B cell (primary cell): ENCODE measurements around the gene CD244. TPM values are rescaled to one million over a fixed set of nuclear protein-coding genes. Genes with fewer than 3 reads are reported as not detected.
"Not testable (repeated sequence)": the region's sequence is repeated elsewhere in the genome, so short reads cannot be mapped to it uniquely, and the experiment has no call there.

ENCODE experiments used
- ATAC-seq: fragments of 200-7000 bp; cut with Tn5 transposase; one replicate; pipeline ENCODE4 v1.10.0; 2021; ENCODE audit warnings: low read depth, mild to moderate bottlenecking, moderate number of reproducible peaks, moderate library complexity
- CTCF ChIA-PET: fragments of 350-600 bp; sonication (Branson Sonifier 250); formaldehyde crosslinking; loops from one replicate; lab custom pipeline; 2021; ENCODE audit warnings: antibody characterized with exemption, inconsistent platforms; lab: Charles Lee
- POLR2A ChIA-PET: fragments of 350-600 bp; sonication (Branson Sonifier 250); formaldehyde crosslinking; loops from one replicate; lab custom pipeline; 2021; ENCODE audit warnings: antibody characterized with exemption; lab: Charles Lee
- DNase-seq: peaks from one replicate; pipeline ENCODE4 v3.0.0; 2013
- H2AFZ ChIP-seq: 2 replicates; pipeline ENCODE4 v1.6.1; 2012; ENCODE audit warnings: mild to moderate bottlenecking, low read depth, low read length; ENCODE audit not compliant: insufficient read depth, poor library complexity, severe bottlenecking
- H3K27ac ChIP-seq, 2 donors: 1 replicate in 1 of 2; 2 replicates in 1 of 2; pipeline ENCODE4 v1.5.1; 2012 to 2013; ENCODE audit warnings: low read length in 2 of 2, mild to moderate bottlenecking in 2 of 2, moderate library complexity in 1 of 2
- H3K27me3 ChIP-seq, 4 experiments: fragments of 200-600 bp in 1 of 4; sonication (generic) in 1 of 4; replicated peaks in 1 of 4; 1 replicate in 2 of 4; 2 replicates in 2 of 4; pipeline versions ENCODE4 v1.6.1 to v1.7.0; 2013 to 2016; ENCODE audit warnings: low read length in 3 of 4, mild to moderate bottlenecking in 2 of 4, mixed read lengths in 1 of 4, moderate library complexity in 1 of 4; ENCODE audit not compliant: insufficient read depth in 4 of 4, control insufficient read depth in 3 of 4; ENCODE audit errors: control extremely low read depth in 1 of 4
- H3K36me3 ChIP-seq, 2 experiments: replicated peaks in 1 of 2; 1 replicate in 1 of 2; 2 replicates in 1 of 2; pipeline versions ENCODE4 v1.6.1 to v1.7.1; 2013; ENCODE audit warnings: low read length in 1 of 2; ENCODE audit not compliant: insufficient read depth in 2 of 2, control insufficient read depth in 1 of 2; ENCODE audit errors: control extremely low read depth in 1 of 2, extremely low read depth in 1 of 2
- H3K4me1 ChIP-seq, 2 donors: fragments of 200-600 bp in 1 of 2; sonication (generic) in 1 of 2; 1 replicate in 1 of 2; 2 replicates in 1 of 2; pipeline versions ENCODE4 v1.5.1 to v1.6.1; 2013 to 2017; ENCODE audit warnings: low read length in 2 of 2; ENCODE audit not compliant: control insufficient read depth in 2 of 2, insufficient read depth in 2 of 2
- H3K4me2 ChIP-seq: replicated peaks from 2 replicates; pipeline ENCODE3; 2012; ENCODE audit warnings: mild to moderate bottlenecking, low read depth, low read length; ENCODE audit not compliant: poor library complexity, severe bottlenecking
- H3K4me3 ChIP-seq, 5 experiments: fragments of 200-600 bp in 1 of 5; sonication (generic) in 1 of 5; 1 replicate in 3 of 5; 2 replicates in 2 of 5; pipeline versions ENCODE4 v1.5.1 to v1.7.0; 2011 to 2016; ENCODE audit warnings: low read length in 4 of 5, mild to moderate bottlenecking in 4 of 5, low read depth in 2 of 5, control low read depth in 1 of 5, moderate library complexity in 1 of 5; ENCODE audit not compliant: insufficient read depth in 1 of 5; ENCODE audit errors: control extremely low read depth in 1 of 5, extremely low read depth in 1 of 5
- H3K79me2 ChIP-seq: fragments of 200-600 bp; sonication (generic); one replicate; pipeline ENCODE4 v1.6.0; 2016; ENCODE audit warnings: low read length; ENCODE audit not compliant: control insufficient read depth, insufficient read depth
- H3K9ac ChIP-seq: fragments of 200-600 bp; sonication (generic); 2 replicates; pipeline ENCODE4 v1.6.1; 2017; ENCODE audit warnings: mild to moderate bottlenecking, low read length, moderate library complexity
- H3K9me3 ChIP-seq, 3 donors: one replicate each; pipeline versions ENCODE4 v1.6.1 to v1.7.1; 2013; ENCODE audit warnings: low read length in 2 of 3; ENCODE audit not compliant: control insufficient read depth in 2 of 3, insufficient read depth in 1 of 3; ENCODE audit errors: control extremely low read depth in 1 of 3
- H4K20me1 ChIP-seq: 2 replicates; pipeline ENCODE4 v1.6.0; 2012; ENCODE audit warnings: mild to moderate bottlenecking, low read length; ENCODE audit not compliant: insufficient read depth, control insufficient read depth, poor library complexity, severe bottlenecking
- H3K27ac Mint-ChIP-seq: one replicate; pipeline ENCODE4 v1.8.0; 2021; ENCODE audit warnings: mixed read lengths
- H3K27me3 Mint-ChIP-seq: one replicate; pipeline ENCODE4 v1.8.0; 2021; ENCODE audit warnings: mixed read lengths
- H3K4me1 Mint-ChIP-seq: one replicate; pipeline ENCODE4 v1.8.0; 2021; ENCODE audit warnings: mixed read lengths
- H3K4me3 Mint-ChIP-seq: one replicate; pipeline ENCODE4 v1.8.0; 2021; ENCODE audit warnings: mixed read lengths
- H3K9me3 Mint-ChIP-seq: one replicate; pipeline ENCODE4 v1.8.0; 2022; ENCODE audit warnings: mixed read lengths; ENCODE audit not compliant: insufficient read depth
- EZH2 ChIP-seq: IDR thresholded peaks from 2 replicates; pipeline ENCODE4 v1.6.1; 2012; ENCODE audit warnings: borderline replicate concordance, low read depth, mild to moderate bottlenecking, moderate library complexity, low read length; ENCODE audit not compliant: insufficient read depth, poor library complexity, severe bottlenecking
- WGBS: methylation state at CpG from one replicate; pipeline ENCODE4 v1.1.5; 2013; ENCODE audit warnings: missing lambda C conversion rate; ENCODE audit not compliant: insufficient coverage; 5-methylcytosine and 5-hydroxymethylcytosine counted together
- intact Hi-C: fragments of 100-400 bp; cut with micrococcal nuclease; formaldehyde crosslinking; loops from one replicate; pipeline ENCODE4 v1.10.0; 2022
- polyA plus RNA-seq: library from polyadenylated mRNA; depleted of rRNA; stranded (reverse); fragments of >200 nt; gene quantifications from 2 replicates; pipeline ENCODE4 v1.2.3, GENCODE V29; 2012
- total RNA-seq, 2 donors: library from RNA; stranded (reverse); fragments of 120-200 nt in 1 of 2; gene quantifications; 1 replicate in 1 of 2; 2 replicates in 1 of 2; pipeline versions ENCODE4 v1.2.3 to v1.2.4, GENCODE V29; 2013 to 2022
- TF ChIP-seq, protein P1 (sequence below): fragments of 200-600 bp; IDR thresholded peaks from one replicate; pipeline ENCODE4 v1.8.0; 2022; ENCODE audit warnings: antibody characterized with exemption, mild to moderate bottlenecking

Gene CD244
- total and polyA plus RNA-seq, 2 donors (not counting 1 experiment from before 2014, with no cell fraction given), result 0.31 TPM; not detected in 1

DNA sequence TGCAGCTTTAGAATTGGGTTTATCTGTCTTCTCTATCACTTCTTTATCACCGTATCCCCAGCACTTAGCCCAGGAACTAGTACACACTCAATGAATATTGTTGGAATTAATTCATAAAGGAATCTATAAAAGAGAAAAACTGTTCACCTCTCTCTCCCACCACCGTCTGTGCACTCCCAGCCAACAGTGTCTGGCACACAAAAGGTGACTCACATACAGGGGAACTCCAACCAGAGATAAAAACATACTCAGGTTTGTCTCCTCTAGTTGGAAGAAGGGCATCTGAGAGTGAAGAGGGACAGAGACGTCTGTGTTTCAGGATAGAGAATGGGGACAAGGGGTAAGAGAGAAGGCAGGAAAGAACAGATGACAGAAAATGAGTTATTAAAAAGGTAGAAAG, 12.2 kb upstream of the CD244 start:
- Mint-ChIP-seq H3K27me3 (peaks cover 6% of the 10 kb centered on the region), H3K9me3 (no peaks in the 10 kb centered on the region), H3K27ac (no peak overlapping the region), H3K4me1 (peaks cover 10% of the 10 kb centered on the region), H3K4me3 (no peak overlapping the region)
- CTCF ChIA-PET, result interaction anchor here (1.6 kb wide), 1 partner anchor 38 kb away, joined by 5 read pairs; no protein-coding TSS in a partner anchor
- H3K79me2 ChIP-seq, result no peaks in the 10 kb centered on the region
- POLR2A ChIA-PET, result no interaction called here
- no peak for DNase-seq
- no peaks in the 10 kb centered on the region for H3K27me3 ChIP-seq
- ATAC-seq, result no peak
- H4K20me1 ChIP-seq, result no peaks in the 10 kb centered on the region
- intact Hi-C loops, result no loop called here
- H3K27ac ChIP-seq, result no peak overlapping the region
- H3K4me3 ChIP-seq, result no peak overlapping the region
- no peak overlapping the region for H2AFZ ChIP-seq
- no peaks in the 10 kb centered on the region for H3K36me3 ChIP-seq
- no peak overlapping the region for H3K4me2 ChIP-seq
- no peak overlapping the region for H3K9ac ChIP-seq
- no peaks in the 10 kb centered on the region for H3K9me3 ChIP-seq
- H3K4me1 ChIP-seq, result no peaks in the 10 kb centered on the region
- TF ChIP-seq, protein P1, sequence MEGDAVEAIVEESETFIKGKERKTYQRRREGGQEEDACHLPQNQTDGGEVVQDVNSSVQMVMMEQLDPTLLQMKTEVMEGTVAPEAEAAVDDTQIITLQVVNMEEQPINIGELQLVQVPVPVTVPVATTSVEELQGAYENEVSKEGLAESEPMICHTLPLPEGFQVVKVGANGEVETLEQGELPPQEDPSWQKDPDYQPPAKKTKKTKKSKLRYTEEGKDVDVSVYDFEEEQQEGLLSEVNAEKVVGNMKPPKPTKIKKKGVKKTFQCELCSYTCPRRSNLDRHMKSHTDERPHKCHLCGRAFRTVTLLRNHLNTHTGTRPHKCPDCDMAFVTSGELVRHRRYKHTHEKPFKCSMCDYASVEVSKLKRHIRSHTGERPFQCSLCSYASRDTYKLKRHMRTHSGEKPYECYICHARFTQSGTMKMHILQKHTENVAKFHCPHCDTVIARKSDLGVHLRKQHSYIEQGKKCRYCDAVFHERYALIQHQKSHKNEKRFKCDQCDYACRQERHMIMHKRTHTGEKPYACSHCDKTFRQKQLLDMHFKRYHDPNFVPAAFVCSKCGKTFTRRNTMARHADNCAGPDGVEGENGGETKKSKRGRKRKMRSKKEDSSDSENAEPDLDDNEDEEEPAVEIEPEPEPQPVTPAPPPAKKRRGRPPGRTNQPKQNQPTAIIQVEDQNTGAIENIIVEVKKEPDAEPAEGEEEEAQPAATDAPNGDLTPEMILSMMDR, result no peak
- TF ChIP-seq EZH2, result no peak
- WGBS, result no CpG with 5 or more reads among the region's 3 CpGs

DNA sequence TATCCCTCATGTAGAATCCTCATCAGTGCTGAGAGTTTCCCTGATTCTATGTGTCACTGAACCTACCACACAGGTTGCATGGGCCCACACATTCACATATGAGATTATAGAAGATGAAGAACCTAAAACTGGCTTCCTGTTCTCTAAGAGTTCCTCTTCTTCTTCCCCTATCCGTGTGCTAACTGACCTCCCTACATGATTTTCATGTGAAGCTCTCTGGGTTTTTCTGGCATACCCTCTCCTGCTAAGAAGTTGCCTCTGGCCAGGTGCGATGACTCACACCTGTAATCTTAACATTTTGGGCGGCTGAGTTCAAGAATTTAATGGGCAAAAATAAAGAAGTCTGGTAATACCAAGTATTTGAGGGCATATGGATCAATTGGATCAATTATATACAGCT, 5.5 kb upstream of the CD244 start:
- TF ChIP-seq EZH2, result no peak
- TF ChIP-seq, protein P1, result no peak

DNA sequence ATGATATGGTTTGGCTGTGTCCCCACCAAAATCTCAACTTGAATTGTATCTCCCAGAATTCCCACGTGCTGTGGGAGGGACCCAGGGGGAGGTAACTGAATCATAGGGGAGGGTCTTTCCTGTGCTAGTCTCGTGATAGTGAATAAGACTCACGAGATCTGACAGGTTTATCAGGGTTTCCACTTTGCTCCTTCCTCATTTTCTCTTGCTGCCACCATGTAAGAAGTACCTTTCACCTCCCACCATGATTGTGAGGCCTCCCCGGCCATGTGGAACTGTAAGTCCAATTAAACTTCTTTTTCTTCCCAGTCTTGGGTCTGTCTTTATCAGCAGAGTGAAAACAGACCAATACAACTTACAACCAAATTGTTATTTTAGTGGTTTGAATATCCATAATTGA, 5.0 kb upstream of the CD244 start:
- H3K4me1 ChIP-seq, result peaks cover 10% of the 10 kb centered on the region in 2 donors
- not testable (repeated sequence) for H3K27ac Mint-ChIP-seq

More for the DNA sequence above, 5.5 kb upstream of the CD244 start:
- WGBS, result 42% methylated on average over 2 of the region's 3 CpGs
- H3K4me3 Mint-ChIP-seq, result no peak overlapping the region
- Histone ChIP-seq H3K36me3 (no peaks in the 10 kb centered on the region), H3K79me2 (no peaks in the 10 kb centered on the region), H3K4me1 (peaks cover 5% of the 10 kb centered on the region in 2 donors), H4K20me1 (no peaks in the 10 kb centered on the region), H2AFZ (no peak overlapping the region), H3K4me2 (no peak overlapping the region), H3K9me3 (peaks cover 0 to 1% (median 0%) of the 10 kb centered on the region in 3 donors), H3K4me3 (no peak overlapping the region), H3K27me3 (no peaks in the 10 kb centered on the region), H3K27ac (no peak overlapping the region), H3K9ac (no peak overlapping the region)
- ATAC-seq, result no peak
- peaks cover 16% of the 10 kb centered on the region for H3K4me1 Mint-ChIP-seq
- peaks cover under 1% of the 10 kb centered on the region for H3K27me3 Mint-ChIP-seq
- ChIA-PET CTCF (no interaction called here), POLR2A (no interaction called here)
- no peak for DNase-seq
- no peaks in the 10 kb centered on the region for H3K9me3 Mint-ChIP-seq
- intact Hi-C loops, result no loop called here
- H3K27ac Mint-ChIP-seq, result no peak overlapping the region

More for the DNA sequence above, 5.0 kb upstream of the CD244 start:
- H2AFZ ChIP-seq, H3K9ac ChIP-seq, H3K9me3 ChIP-seq, H3K79me2 ChIP-seq, H3K4me3 Mint-ChIP-seq, H3K27me3 Mint-ChIP-seq, POLR2A ChIA-PET, H3K36me3 ChIP-seq, H4K20me1 ChIP-seq, H3K4me3 ChIP-seq, H3K4me2 ChIP-seq, H3K9me3 Mint-ChIP-seq, H3K27me3 ChIP-seq, ATAC-seq, CTCF ChIA-PET, DNase-seq, H3K27ac ChIP-seq, intact Hi-C loops: not testable (repeated sequence)
- 40% methylated on average over 1 of the region's 4 CpGs for WGBS
- H3K4me1 Mint-ChIP-seq, result peaks cover 21% of the 10 kb centered on the region
